Measurements from ENCODE around the gene TMEM131L.

TMEM131L gene

GRCh38 chr4:153490985-153491483 is 24.9 kb downstream of the TMEM131L start:
- TF ChIP-seq EGR1 (IDR thresholded peaks at IDR 0.05) (no peak), REST (IDR thresholded peaks at IDR 0.05; ENCODE audit: low read depth) (no peak), USF1 (IDR thresholded peaks at IDR 0.05) (no peak)

GRCh38 chr4:153494562-153494961 is 28.4 kb downstream of the TMEM131L start:
- TF ChIP-seq EGR1 (IDR thresholded peaks at IDR 0.05) (no peak), MAX (IDR thresholded peaks at IDR 0.05) (no peak), NFIC (IDR thresholded peaks at IDR 0.05) (no peak), ZBTB7A (IDR thresholded peaks at IDR 0.05; ENCODE audit: low read depth) (no peak), RAD21 (IDR thresholded peaks at IDR 0.05; ENCODE audit: low read depth) (no peak), EP300 (IDR thresholded peaks at IDR 0.05; ENCODE audit: borderline replicate concordance) (no peak), TCF12 (IDR thresholded peaks at IDR 0.05; ENCODE audit: low read depth) (no peak), REST (IDR thresholded peaks at IDR 0.05; ENCODE audit: low read depth) (no peak), FOXM1 (IDR thresholded peaks at IDR 0.05; ENCODE audit: borderline replicate concordance, low read depth) (no peak), CREB1 (IDR thresholded peaks at IDR 0.05; ENCODE audit: low read depth) (no peak), CEBPB (IDR thresholded peaks at IDR 0.05) (no peak), TEAD4 (IDR thresholded peaks at IDR 0.05) (no peak), YY1 (IDR thresholded peaks at IDR 0.05; ENCODE audit: low read depth) (no peak), USF1 (IDR thresholded peaks at IDR 0.05) (no peak), TAF1 (IDR thresholded peaks at IDR 0.05; ENCODE audit: low read depth) (no peak)

GRCh38 chr4:153495480-153496193 is 29.5 kb downstream of the TMEM131L start:
- TF ChIP-seq NFIC (IDR thresholded peaks at IDR 0.05) (no peak), FOXM1 (IDR thresholded peaks at IDR 0.05; ENCODE audit: borderline replicate concordance, low read depth) (no peak), ZBTB7A (IDR thresholded peaks at IDR 0.05; ENCODE audit: low read depth) (no peak), REST (IDR thresholded peaks at IDR 0.05; ENCODE audit: low read depth) (no peak), CREB1 (IDR thresholded peaks at IDR 0.05; ENCODE audit: low read depth) (no peak), YY1 (IDR thresholded peaks at IDR 0.05; ENCODE audit: low read depth) (no peak)

- TF ChIP-seq TCF12 (IDR thresholded peaks at IDR 0.05; ENCODE audit: low read depth) (no peak), EP300 (IDR thresholded peaks at IDR 0.05; ENCODE audit: borderline replicate concordance) (no peak), REST (IDR thresholded peaks at IDR 0.05; ENCODE audit: low read depth) (no peak), CREB1 (IDR thresholded peaks at IDR 0.05; ENCODE audit: low read depth) (no peak), FOXM1 (IDR thresholded peaks at IDR 0.05; ENCODE audit: borderline replicate concordance, low read depth) (no peak), ZBTB7A (IDR thresholded peaks at IDR 0.05; ENCODE audit: low read depth) (no peak), EGR1 (IDR thresholded peaks at IDR 0.05) (no peak), MAX (IDR thresholded peaks at IDR 0.05) (no peak), USF1 (IDR thresholded peaks at IDR 0.05) (no peak), YY1 (IDR thresholded peaks at IDR 0.05; ENCODE audit: low read depth) (no peak), NFIC (IDR thresholded peaks at IDR 0.05) (no peak), RAD21 (IDR thresholded peaks at IDR 0.05; ENCODE audit: low read depth) (no peak), TEAD4 (IDR thresholded peaks at IDR 0.05) (no peak), TAF1 (IDR thresholded peaks at IDR 0.05; ENCODE audit: low read depth) (no peak)
Observed at GRCh38 chr4:153497091-153497531, 31.0 kb downstream of the TMEM131L start.

All from Ishikawa (cell line).